MCF 10A (cell line): ENCODE data around the gene SERTAD4. TPM values are rescaled to one million over a fixed set of nuclear protein-coding genes. Genes with fewer than 3 reads are reported as not detected.
A peak's percentile ranks its signal among the peaks of the same experiment; 100 is the strongest.

Experiments used
- BruUV-seq: library from RNA; stranded (reverse); fragments of 400-500 nt; replicated peaks from 2 replicates; lab custom pipeline; 2021; lab: Mats Ljungman, UMichigan
- CTCF ChIA-PET: fragments of 300-600 bp; sonication (Branson Sonifier 250); formaldehyde crosslinking; extraction: SDS; loops from one replicate; lab custom pipeline; 2021; ENCODE audit warnings: antibody characterized with exemption, inconsistent platforms; lab: Yijun Ruan, JAX
- POLR2A ChIA-PET: fragments of 300-600, 350-650 bp; sonication (Branson Sonifier 250); formaldehyde crosslinking; extraction: SDS; loops from one replicate; lab custom pipeline; 2020; ENCODE audit warnings: antibody characterized with exemption, inconsistent platforms; lab: Yijun Ruan, JAX
- DNase-seq: peaks from one replicate; pipeline ENCODE4 v3.0.0-alpha.2; 2018; ENCODE audit not compliant: unreplicated experiment
- H3K27ac Mint-ChIP-seq: one replicate; pipeline ENCODE4 v1.8.0; 2022; ENCODE audit warnings: mild to moderate bottlenecking, low read depth, mixed read lengths; ENCODE audit not compliant: unreplicated experiment
- H3K27me3 Mint-ChIP-seq: one replicate; pipeline ENCODE4 v1.8.0; 2022; ENCODE audit warnings: mixed read lengths; ENCODE audit not compliant: insufficient read depth, unreplicated experiment
- H3K36me3 Mint-ChIP-seq: one replicate; pipeline ENCODE4 v1.8.0; 2022; ENCODE audit warnings: mild to moderate bottlenecking, moderate library complexity, mixed read lengths; ENCODE audit not compliant: insufficient read depth, unreplicated experiment
- H3K4me1 Mint-ChIP-seq: one replicate; pipeline ENCODE4 v1.8.0; 2022; ENCODE audit warnings: mixed read lengths; ENCODE audit not compliant: insufficient read depth, unreplicated experiment
- H3K4me3 Mint-ChIP-seq: one replicate; pipeline ENCODE4 v1.8.0; 2022; ENCODE audit warnings: mild to moderate bottlenecking, moderate library complexity, mixed read lengths; ENCODE audit not compliant: unreplicated experiment
- H3K9me3 Mint-ChIP-seq: one replicate; pipeline ENCODE4 v1.8.0; 2022; ENCODE audit warnings: mixed read lengths; ENCODE audit not compliant: unreplicated experiment
- CTCF ChIP-seq: fragments of 200-600 bp; IDR thresholded peaks from one replicate; pipeline ENCODE4 v1.8.0; 2022; ENCODE audit warnings: antibody characterized with exemption, mild to moderate bottlenecking; ENCODE audit not compliant: unreplicated experiment
- intact Hi-C: fragments of 100-400 bp; cut with micrococcal nuclease; formaldehyde crosslinking; loops from 2 replicates; pipeline ENCODE4 v1.14.1; 2022
- total RNA-seq: library from RNA; stranded (reverse); gene quantifications from 2 replicates; pipeline ENCODE4 v1.2.3, GENCODE V29; 2022

SERTAD4 gene
- total RNA-seq, 1 experiment from 2014 or later = 0.19 TPM

- Mint-ChIP-seq H3K36me3 (peaks cover 7% of the 10 kb centered on the region), H3K9me3 (no peaks in the 10 kb centered on the region), H3K27me3 (peaks cover 48% of the 10 kb centered on the region), H3K27ac (no peak overlapping the region), H3K4me1 (peaks cover 19% of the 10 kb centered on the region), H3K4me3 (no peak overlapping the region)
- ChIA-PET POLR2A (interaction anchor here (0.7 to 1.3 kb wide), 3 partner anchors 9 to 511 kb away, joined by 3 to 6 read pairs (median 3); no protein-coding TSS in a partner anchor), CTCF (interaction anchor here (0.5 to 1.4 kb wide), 8 partner anchors 8 to 106 kb away, joined by 3 to 4 read pairs (median 3); no protein-coding TSS in a partner anchor)
- intact Hi-C loops = no loop called here
- no TSS peak for BruUV-seq
- no peak for TF ChIP-seq CTCF
- no peak for DNase-seq
Observed at GRCh38 chr1:210248341-210248740, 15.7 kb downstream of the SERTAD4 start.

- Mint-ChIP-seq H3K9me3 (no peaks in the 10 kb centered on the region), H3K27ac (no peak overlapping the region), H3K36me3 (peaks cover 7% of the 10 kb centered on the region), H3K4me3 (no peak overlapping the region), H3K4me1 (peaks cover 8% of the 10 kb centered on the region), H3K27me3 (peaks cover 59% of the 10 kb centered on the region)
- ChIA-PET CTCF (interaction anchor here (1.2 to 1.5 kb wide), 3 partner anchors 15 to 39 kb away, joined by 3 to 5 read pairs (median 5); no protein-coding TSS in a partner anchor), POLR2A (interaction anchor here (0.6 to 3.7 kb wide), 6 partner anchors 11 to 920 kb away, joined by 3 to 11 read pairs (median 4); partner anchors contain the start of genes HHAT and SERTAD4)
- BruUV-seq = no TSS peak
- intact Hi-C loops = no loop called here
- DNase-seq = no peak
- no peak for TF ChIP-seq CTCF
Observed at GRCh38 chr1:210250665-210250997, 18.0 kb downstream of the SERTAD4 start.

GRCh38 chr1:210250998-210251679 is 18.5 kb downstream of the SERTAD4 start:
- Mint-ChIP-seq H3K4me1 (peaks cover 8% of the 10 kb centered on the region), H3K4me3 (peak overlapping the region; percentile 62), H3K9me3 (no peaks in the 10 kb centered on the region), H3K27me3 (peaks cover 54% of the 10 kb centered on the region), H3K36me3 (peaks cover 7% of the 10 kb centered on the region), H3K27ac (no peak overlapping the region)
- ChIA-PET CTCF (interaction anchor here (1.1 to 1.2 kb wide), 3 partner anchors 15 to 39 kb away, joined by 4 to 5 read pairs (median 5); no protein-coding TSS in a partner anchor), POLR2A (interaction anchor here (0.6 to 3.7 kb wide), 6 partner anchors 11 to 104 kb away, joined by 3 to 11 read pairs (median 4); partner anchors contain the start of genes HHAT and SERTAD4)
- no peak for TF ChIP-seq CTCF
- peak; percentile 83 for DNase-seq
- BruUV-seq = no TSS peak
- intact Hi-C loops = no loop called here
